HL-60/S4 treated with retinoic acid at 250 ng/mL for 4 days and 3 days (cell line): ENCODE measurements around the gene NXNL1.
"Not testable (repeated sequence)": the region's sequence is repeated elsewhere in the genome, so short reads cannot be mapped to it uniquely, and the experiment has no call there.

Experiments used
- in situ Hi-C: fragments of 300-500 bp; cut with MboI; formaldehyde crosslinking; loops from 2 replicates; pipeline ENCODE4 v1.7.0; 2022; ENCODE audit warnings: low sequenced_read_pairs

NXNL1 gene

DNA sequence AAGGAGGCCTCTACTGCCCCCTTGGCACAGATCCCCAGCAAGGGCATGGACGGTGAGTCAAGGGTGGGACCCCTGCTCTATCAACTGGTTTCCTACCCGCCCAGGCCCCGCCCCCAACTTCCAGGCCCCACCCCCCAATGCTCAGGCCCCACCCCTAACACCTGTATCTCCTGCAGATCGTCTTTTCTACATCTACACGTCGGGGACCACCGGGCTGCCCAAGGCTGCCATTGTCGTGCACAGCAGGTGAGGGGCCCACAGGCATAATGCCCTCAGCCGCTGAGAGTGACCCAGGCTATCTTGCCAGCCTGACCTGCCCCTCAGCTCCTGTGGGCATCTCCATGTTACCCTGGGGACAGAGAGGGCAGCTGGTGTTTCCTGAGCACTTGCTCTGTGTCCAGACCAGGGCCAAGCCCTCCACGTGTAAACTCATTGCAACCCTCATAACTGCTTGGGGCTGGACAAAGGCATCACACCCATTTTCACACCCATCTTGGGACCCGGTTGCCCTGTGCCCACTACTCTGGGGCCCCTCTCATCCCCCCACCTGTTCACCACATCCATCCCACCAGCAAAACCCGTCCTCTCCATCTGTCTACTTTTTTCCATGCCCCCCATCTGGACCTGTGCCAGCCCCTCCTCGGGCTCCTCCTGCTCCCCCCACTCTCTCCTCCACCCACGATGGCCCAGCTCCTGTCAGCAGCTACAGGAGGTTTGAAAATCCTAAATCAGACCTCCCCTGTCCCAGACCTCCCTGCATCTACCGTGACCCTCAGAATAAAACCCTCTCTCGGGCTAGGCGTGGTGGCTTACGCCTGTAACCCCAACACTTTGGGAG is 26.8 kb upstream of the NXNL1 start:
- in situ Hi-C loops = no loop called here

DNA sequence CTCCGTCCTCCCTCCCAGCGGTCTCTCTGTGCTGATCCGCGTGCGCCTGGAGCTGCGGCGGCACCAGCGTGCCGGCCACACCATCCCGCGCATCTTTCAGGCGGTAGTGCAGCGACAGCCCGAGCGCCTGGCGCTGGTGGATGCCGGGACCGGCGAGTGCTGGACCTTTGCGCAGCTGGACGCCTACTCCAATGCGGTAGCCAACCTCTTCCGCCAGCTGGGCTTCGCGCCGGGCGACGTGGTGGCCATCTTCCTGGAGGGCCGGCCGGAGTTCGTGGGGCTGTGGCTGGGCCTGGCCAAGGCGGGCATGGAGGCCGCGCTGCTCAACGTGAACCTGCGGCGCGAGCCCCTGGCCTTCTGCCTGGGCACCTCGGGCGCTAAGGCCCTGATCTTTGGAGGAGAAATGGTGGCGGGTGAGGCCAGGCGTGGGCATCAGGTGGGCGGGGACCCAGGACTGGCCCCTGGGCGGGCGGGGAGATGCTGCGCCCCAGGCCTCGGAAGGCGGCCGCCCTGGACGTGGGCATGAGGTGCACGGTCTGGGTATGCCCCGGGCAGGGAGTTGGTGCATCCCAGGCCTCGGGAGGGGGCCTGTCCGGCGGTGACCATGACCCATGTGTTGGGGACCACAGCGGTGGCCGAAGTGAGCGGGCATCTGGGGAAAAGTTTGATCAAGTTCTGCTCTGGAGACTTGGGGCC is 26.0 kb upstream of the NXNL1 start:
- in situ Hi-C loops = no loop called here

DNA sequence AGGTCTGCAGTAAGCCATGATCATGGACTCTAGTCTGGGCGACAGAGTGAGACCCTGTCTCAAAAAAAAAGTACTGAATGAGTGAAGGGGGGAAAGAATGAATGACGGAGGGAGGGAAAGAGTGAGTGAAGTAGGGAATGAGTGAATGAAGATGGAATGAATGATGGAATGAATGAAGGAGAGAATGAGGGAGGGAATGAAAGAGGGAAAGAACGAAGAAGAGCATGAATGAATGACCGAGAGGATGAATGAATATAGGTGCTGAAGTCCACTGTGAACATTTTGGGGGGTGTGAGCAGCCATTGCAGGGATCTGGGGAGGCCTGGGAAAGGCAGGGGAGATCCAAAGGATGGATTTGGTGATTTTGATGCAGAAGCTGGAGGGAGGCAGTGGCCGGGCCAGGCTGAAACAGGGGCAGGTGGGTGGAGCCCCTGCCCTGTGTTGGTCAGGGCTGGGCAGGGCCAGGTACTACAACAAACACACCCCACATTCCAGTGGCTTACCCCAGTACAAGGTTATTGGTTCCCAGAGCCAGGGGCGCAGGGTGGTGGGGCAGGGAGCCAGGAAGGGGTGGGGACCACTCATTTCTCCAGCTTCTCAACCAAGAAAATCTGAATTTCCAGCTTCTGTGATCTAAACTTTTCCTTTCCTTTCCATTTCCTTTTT is 23.9 kb upstream of the NXNL1 start:
- in situ Hi-C loops = no loop called here

DNA sequence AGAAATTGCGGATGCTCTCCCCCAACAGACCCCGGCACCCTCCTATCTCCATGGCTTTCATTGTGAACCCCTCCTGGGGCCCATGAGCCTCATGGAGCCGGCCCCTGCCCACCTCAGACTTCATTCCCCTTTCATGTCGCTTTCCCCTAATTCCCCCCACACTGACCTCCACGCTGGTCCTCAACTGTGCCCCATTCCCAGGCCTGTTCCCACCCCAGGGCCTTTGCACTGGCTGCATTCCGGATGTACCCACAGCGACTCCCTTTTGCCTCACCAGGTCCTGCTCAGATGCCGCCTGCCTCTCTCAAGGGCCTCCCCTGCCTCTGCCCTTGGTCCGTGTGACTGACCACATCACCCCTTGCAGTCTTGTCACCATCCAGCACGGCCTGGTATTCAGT is 22.9 kb upstream of the NXNL1 start:
- in situ Hi-C loops = no loop called here

DNA sequence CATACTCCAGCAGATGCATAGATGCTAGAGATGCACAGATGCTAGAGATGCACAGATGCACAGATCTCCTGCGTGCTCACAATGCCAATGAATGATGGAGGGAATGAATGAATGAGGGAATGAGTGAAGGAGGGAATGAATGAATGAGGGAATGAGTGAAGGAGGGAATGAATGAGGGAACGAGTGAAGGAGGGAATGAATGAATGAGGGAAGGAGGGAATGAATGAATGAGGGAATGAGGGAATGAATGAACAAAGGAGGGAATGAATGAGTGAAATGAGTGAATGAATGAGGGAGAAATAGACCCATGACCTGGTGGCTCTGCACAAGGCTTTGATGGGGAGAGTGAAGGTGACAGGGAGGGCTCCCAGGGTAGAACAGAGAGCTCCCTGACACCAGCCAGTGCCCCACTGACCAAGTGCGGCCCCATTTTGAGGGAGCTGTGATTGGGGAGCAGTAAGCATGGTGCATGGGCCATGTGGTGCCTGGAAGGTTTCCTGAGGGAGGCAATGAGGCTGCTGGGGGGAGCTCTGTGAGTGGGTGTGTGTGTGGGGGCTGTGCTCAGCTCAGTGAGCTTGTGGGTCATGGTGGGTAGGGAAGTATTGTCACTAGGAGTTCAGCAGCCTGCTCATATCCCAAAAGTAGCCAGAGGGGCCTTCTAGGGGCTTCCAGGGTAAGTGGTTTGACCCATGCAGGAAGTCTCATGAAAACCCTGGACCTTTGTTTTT is 22.3 kb upstream of the NXNL1 start:
- in situ Hi-C loops = no loop called here

DNA sequence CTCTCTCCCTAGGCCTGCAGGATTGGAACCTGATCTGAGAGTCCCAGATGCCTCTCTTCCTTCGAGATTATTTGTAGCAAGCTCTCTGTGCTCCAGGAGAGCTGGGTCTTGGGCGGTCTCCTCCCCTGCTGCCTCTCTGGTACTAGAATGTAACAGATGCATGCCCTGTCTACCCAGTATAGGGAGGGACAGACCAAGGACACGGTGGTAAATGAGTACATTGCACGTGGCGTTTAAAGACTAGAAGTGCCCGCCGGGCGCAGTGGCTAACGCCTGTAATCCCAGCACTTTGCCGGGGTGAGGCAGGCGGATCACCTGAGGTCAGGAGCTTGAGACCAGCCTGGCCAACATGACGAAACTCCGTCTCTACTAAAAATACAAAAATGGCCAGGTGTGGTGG is 21.3 kb upstream of the NXNL1 start:
- in situ Hi-C loops = no loop called here

DNA sequence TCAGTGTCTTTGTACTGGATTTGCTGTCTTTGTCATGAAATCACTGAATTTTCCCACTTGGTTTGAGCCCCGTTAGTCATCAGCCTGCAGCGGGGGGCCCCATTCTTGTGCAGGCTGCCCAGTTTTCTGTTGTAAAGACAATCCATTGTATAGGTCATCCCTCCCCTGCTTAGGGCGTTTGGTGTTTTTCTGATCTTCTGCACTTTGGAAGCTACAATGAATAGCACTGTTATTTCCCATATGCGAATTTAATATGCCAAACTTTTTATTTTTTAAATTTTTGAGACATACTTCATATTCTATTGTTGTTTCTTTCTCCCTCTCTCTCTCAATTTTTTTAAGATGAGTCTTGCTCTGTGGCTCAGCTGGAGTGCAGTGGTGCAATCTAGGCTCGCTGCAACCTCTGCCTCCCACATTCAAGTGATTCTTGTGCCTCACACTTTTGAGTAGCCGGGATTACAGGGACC is 18.6 kb upstream of the NXNL1 start:
- in situ Hi-C loops = no loop called here

DNA sequence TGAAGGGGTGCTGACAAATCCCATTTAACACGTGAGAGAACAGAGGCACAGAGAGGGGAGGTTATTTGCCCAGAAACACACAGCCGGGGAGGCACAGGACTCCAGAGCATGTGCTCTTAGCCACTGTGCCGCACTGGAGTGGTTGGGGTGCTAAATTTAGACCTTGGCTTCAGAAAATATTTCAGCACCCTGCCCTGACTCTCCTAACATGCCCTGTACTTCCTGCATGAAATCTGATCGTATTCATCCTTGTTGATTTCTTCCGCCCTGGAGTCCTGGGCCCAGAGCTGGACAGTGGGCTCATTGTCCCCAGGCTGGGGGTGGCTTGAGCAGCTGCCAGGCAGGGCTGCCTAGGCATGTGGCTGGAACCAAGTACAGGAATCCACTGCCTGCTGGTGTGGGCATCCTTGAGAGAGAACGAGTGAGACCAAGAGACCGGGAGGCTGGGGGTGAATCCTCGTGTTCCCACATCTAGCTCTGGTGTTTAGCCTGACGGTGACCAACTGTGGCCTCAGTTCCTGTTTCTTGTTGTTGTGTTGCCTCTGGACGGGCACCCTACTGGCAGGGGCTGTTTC is 14.9 kb upstream of the NXNL1 start:
- in situ Hi-C loops = no loop called here

DNA sequence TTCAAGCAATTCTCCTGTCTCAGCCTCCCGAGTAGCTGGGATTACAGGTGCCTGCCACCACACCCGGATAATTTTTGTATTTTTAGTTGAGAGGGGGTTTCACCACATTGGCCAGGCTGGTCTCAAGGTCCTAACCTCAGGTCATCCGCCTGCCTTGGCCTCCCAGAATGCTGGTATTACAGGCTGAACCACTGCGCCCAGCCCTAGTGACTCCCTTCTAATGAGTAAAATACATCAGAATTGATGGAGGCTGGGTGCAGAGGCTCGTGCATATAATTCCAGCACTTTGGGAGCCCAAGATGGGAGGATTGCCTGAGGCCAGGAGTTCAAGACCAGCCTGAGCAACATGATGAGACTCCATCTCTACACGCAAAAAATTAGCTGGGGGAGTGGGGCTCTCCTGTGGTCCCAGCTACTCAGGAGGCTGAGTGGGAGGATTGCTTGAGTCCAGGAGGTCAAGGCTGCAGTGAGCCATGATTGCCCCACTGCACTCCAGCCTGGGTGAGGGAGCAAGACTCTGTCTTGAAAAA is 14.3 kb upstream of the NXNL1 start:
- in situ Hi-C loops = not testable (repeated sequence)

DNA sequence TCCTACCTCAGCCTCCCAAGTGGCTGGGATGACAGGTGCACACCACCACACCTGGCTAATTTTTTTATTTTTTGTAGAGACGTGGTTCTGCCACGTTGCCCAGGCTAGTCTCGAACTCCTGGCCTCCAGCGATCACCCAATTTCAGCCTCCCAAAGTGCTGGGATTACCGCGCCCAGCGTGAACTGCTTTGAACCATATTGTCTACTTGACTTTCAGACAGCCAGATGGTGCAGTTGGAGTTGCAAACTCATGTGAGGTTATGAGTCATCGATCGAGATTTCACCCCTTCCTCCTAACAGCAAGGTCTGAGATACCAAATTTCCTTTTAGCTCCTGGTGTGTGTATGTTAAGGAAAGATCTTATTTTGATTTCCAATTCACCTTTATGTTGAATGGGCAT is 12.3 kb upstream of the NXNL1 start:
- in situ Hi-C loops = no loop called here

DNA sequence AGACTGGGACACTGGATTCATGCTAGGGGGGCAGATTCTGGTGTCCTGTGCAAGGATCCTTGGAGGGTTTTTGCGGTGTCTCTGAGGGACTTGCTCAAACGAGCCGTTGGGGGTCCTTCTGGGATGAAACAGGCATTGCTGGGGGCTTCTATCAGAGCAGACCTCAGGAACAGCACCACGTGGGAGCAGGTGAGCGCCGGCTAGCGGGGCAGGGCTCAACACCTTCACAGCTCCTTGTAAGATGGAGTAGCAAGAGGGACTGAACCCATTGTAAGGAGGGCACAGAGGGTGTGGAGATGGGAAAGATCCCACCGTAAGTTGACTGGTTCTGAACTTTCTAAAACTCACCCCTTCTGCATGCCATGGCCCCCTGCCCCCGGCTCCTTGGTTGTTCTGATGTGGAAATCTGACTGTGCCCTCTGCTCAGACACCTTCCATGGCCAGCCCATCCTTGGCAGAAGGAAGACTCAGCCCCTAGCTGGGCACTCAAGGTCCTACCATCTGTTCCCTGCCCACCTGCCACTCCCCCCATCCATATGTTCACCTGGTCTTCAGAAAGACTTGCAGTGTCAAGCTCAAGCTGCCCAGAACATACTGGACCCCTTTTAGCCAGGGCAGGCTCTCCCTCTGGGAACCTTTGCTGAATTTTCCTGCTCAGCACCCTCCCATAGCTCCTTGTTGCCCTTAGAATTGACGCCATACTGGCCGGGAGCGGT is 10.8 kb upstream of the NXNL1 start:
- in situ Hi-C loops = no loop called here

DNA sequence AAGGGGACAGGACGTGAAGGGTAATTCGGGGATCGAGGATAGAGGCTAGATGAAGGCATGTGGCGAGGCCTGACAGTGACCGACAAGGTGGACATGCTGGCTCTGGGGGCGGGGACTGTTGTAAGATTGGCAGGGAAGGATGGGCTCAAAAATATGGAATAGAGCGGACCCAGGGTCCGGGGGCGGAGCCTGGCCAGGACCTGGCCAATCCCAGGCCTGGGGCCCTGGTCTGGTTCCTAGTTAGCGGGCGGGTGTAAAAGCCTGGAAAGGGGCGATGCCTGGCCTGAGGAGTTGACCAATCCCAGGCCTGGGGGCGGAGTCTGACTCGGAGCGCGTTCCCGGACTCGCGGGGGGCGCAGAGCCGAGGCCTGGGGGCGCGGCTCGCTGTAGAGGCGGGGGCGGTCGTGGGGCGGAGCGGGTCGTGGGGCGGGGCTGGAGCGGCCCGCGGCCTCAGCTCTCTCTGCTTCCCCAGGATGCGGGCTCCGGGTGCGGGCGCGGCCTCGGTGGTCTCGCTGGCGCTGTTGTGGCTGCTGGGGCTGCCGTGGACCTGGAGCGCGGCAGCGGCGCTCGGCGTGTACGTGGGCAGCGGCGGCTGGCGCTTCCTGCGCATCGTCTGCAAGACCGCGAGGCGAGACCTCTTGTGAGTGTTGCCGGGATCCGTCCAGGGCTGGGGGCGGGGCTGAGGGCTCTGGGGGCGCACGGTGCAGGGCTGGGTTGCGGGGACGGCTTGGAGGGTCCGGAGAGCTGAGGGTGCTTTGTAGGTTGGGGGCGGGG is 9.5 kb upstream of the NXNL1 start, which contains the start of gene SLC27A1:
Gene SLC27A1, plus strand, starts transcription at position 457 of the 774 bp plus-strand sequence. Its CDS starts 17 bp downstream, at position 474.
- in situ Hi-C loops = no loop called here

DNA sequence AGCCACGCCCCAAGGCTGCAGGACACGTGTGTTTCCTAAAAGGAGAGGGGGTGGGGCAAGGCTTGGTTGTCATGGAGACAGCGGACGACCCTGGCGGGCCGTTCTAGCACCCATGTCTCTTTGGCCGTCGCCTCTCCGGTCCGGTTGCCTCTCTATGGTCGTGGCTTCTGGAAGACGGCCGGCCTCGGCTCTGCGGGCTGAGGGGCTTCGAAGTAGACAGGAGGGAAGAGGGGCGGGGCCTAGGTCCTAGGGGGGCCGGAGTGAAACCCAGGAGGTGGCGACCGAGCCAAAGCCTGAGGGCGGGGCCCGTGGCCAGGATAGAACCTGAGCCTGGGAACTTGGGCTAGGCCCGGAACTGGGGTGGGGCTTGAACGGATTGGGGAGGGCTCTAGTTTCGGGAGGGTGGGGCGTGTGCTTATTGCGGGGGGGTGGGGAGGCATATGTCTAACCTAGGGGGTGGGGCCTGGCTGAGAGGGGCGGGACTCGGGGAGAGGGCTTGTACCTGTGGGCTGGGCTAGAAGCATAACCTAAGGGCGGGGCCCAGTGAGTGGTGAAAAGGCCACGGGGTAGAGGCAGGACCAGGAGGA is 8.8 kb upstream of the NXNL1 start:
- in situ Hi-C loops = no loop called here

DNA sequence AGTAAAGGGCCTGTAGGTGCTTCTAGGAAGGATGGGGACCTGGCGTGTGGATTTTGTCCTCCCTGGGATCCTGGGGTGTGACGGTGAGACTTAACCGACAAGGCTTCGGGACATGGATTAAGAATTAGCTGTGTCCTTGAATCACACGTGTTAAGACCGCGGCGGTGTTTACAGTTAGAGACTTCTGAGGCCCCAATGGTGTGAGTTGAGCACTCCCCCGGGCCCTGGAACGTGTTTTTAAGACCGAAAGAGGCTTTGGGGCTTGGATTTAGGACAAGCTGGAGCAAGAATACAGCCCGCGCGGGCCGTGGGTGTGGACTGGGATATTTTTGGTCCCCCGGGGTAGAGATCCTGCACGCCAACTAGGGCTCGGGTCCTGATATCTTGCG is 8.4 kb upstream of the NXNL1 start:
- in situ Hi-C loops = no loop called here

DNA sequence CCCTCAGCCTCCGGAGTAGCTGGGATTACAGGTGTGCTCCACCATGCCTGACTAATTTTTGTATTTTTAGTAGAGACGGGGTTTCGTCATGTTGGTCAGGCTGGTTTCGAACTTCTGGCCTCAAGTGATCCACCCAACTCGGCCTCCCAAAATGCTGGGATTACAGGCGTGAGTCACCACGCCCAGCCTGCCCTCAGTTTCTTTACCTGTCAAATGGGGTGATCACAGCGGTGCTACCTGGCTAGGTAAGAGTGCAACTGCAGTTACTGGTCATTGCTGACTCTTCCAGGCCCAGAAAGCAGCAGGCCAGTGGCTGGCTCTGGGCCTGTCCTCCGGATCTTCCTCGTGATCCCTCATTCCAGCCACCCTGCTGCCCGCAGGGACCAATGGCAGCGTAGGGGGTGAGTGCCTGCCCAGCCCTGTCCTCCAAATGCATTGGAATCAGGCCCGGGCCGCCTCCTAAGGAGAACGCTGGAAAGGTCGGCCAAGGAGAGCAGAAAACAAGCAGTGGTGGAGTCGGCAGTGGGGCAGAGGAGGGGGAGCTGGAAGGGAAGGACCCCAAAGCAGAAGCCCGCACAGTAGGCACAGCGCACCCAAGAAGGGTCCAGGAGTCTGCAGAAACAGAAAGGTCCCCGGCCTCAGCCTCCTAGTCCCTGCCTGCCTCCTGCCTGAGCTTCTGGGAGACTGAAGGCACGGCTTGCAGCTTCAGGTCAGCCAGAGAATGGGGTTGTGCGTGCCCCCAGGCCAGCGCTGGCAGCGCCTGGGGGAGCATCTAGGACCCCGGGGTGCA is 7.8 kb upstream of the NXNL1 start:
- in situ Hi-C loops = no loop called here

DNA sequence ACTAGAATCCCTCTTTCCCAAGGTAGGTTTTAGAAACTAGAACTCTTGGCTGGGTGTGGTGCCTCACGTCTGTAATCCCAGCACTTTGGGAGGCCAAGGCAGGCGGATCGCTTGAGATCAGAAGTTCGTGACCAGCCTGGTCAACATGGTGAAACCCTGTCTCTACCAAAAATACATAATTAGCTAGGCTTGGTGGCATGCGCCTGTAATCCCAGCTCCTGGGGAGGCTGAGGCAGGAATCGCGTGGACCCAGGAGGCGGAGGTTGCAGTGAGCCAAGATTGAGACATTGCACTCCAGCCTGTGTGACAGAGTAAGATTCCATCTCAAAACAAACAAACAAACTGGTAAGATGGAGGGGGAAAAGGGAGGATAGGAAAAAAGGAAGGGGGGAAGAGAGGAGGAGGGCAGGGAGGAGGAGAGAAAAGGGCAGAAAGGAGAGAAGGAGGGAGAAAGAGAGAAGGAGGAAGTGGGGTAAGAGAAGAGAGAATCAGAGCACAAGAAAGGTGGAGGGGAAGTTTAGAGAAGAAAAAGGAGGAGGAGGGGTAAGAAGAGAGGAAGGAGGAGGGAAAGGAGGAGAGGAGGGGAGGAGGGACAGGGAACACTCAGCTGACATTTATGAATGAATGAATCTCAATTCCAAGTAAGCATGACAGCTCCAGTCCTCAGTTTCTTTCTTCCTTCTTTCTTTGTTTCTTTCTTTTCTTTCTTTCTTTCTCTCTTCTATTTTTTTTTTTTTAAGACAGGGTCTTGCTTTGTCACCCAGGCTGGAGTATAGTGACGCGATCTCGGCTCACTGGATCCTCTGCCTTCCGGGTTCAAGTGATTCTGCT is 7.0 kb upstream of the NXNL1 start:
- in situ Hi-C loops = no loop called here

DNA sequence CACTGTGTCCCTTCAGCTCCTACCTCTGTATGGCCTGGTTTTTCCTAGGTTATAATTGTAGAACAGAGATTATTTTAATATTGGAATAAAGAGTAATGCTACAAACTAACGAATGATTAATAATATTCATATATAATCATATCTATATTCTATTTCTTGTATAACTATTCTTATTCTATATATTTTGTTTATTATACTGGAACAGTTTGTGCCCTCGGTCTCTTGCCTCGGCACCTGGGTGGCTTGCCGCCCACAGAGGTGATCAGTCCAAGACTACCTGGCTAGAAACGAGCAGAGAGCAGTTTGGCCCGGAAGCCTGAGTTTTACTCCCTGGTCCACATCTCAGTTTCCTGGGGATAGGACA is 5.7 kb upstream of the NXNL1 start:
- in situ Hi-C loops = no loop called here
